HG03521 (cell line): Measurements from ENCODE around the gene HCRT.
"Not testable (repeated sequence)": the region's sequence is repeated elsewhere in the genome, so short reads cannot be mapped to it uniquely, and the experiment has no call there.

Experiments used
- ATAC-seq: cut with Tn5 transposase; IDR thresholded peaks from one replicate; pipeline ENCODE4 v1.9.1; 2021; ENCODE audit warnings: mild to moderate bottlenecking, moderate library complexity; ENCODE audit not compliant: unreplicated experiment

The HCRT gene

DNA sequence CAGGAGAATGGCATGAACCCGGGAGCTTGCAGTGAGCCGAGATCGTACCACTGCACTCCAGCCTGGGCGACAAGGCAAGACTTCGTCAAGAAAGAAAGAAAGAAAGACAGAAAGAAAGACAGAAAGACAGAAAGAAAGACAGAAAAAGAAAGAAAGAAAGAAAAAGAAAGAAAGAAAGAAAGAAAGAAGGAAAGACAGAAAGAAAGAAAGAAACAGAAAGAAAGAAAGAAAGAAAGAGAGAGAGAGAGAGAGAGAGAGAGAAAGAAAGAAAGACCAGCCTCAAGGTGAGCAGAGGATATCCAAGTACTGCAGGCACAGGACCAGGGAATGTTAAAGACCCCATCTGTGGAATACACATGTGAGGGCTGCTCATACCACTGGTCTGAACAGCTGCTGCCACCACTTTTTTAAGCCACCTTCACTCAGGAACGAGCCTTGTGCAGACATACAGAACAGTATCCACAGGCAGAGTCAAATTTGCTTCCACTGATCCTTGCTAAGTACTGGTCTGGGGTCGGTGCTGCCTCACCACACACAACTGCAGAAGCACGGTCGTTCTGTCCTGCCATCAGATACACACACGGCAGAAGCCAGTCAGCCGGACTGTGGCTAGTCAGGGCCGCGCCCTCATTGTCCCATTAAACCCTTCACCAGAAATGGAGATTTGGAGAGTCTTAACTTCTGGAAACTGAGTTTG is 38.2 kb downstream of the HCRT start:
- no peak for ATAC-seq

DNA sequence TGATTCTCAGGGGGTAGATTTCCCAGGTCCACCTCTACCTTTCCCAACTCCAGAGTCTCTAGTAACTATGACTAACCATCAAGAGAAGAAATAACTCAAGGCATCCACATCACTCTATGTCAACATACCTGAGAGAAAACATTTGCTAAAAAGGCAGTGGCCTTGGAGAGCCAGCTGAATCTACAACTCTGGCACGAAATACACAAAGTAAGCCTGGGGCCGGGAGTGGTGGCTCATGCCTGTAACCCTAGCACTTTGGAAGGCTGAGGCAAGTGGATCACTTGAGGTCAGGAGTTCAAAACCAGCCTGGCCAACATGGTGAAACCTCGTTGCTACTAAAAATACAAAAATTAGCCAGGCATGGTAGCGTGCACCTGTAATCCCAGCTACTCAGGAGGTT is 42.1 kb downstream of the HCRT start:
- not testable (repeated sequence) for ATAC-seq

DNA sequence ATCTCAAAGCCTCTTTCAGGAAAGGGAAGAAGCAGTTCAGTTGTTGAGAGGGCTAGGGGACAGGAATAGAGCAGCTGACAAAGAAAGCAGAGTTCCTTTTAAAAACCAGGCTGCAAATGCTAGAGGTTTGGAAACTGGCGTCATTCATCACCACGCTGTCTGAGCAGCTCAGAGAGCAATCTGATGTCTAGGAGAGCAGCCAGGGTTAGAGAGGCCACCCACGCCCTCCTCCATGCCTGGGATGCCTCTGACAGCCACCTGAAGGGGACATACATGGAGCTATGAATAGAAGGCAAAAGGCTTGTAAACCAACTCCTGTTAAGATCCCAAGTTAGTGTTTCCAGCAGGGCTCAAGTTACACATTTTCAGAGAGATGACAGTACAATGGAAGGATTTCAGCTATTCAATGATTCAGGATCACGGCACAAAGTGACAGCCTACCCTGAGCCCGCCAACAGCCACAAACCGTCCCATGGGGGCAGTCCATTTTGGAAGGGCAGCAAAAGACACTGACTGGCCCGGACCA is 42.8 kb downstream of the HCRT start:
- ATAC-seq = no peak

DNA sequence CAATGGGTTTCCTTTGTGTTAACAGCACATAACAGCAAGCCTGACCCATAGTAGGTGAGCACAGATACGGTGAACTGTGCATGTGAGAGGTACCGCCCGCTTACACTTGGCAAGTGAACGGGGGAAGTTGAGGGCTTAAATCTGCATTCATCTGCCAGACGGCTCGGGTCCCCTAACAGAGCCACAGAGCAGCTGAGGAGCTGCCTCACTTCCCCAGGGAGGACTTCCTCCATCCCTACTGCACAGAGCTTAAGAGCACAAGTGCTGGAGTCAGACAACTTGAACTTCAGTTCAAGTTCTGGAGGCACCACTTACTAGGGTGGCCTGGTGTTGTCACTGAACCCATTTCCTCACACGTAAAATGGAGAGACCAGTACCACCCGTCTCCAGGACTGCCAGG is 43.9 kb downstream of the HCRT start:
- ATAC-seq = no peak

DNA sequence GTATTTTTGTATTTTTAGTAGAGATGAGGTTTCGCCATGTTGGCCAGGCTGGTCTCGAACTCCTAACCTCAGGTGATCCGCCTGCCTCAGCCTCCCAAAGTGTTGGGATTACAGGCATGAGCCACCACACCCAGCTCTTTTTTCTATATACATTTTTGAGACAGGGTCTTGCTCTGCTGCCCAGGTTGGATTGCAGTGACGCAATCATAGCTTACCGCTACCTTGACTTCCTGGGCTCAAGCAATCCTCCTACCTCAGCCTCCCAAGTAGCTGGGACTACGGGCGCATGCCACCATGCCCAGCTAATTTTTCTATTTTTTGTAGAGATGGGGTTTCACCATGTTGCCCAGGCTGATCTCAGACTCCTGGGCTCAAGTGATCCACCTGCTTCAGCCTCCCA is 44.6 kb downstream of the HCRT start:
- not testable (repeated sequence) for ATAC-seq

DNA sequence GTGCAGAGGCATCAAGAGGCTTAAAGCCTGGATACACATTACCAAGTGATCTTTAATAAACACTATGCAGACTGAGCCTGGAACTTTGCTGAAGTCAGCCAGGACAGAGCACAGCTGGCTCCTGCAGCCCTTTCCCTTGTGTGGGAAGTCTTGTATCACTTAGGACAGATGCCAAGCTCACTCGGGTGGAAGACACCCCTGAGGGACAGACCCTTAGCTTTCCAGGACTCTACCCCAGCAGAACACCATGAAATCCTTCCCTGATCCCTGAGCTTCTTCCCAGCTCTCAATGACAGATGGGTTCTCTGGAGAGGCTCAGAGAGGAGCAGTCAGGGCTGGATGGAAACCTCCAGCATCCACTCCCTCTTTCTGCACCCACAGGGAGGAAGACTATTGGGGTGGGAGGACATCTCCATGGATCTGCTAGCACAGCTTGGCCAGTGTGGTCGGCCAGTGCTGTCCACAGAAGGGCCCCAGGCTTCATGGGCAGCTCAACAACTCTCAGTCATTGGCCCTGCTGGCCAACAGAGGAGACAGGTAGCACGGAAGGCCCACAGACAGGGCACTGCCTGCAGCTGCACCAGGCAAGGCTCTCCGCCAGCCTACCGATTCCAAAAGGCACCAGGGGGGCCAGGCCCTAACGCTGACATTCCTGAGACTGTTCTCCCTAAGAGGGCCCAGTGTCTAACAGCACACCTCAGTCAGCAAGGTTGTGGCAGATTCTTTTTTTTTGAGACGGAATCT is 46.3 kb downstream of the HCRT start:
- ATAC-seq = no peak

DNA sequence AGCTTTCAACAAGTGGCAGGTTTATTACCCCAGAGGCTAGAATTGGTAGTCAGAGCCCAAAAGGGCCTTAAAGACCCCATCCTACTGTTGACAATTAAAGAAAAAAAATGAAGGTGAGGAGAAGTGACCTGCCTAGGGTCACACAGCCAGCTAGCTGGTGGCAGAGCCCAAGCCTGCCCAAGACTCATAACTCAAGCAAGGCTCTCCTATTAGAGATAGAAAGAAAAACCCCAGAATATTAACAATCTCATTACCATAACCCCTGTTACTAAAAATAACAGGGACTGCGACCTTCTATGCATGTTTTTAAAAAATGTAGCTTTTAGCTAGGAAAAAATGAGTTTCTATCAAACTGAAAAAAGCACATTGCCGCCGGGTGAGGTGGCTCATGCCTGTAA is 48.6 kb downstream of the HCRT start:
- ATAC-seq = no peak

DNA sequence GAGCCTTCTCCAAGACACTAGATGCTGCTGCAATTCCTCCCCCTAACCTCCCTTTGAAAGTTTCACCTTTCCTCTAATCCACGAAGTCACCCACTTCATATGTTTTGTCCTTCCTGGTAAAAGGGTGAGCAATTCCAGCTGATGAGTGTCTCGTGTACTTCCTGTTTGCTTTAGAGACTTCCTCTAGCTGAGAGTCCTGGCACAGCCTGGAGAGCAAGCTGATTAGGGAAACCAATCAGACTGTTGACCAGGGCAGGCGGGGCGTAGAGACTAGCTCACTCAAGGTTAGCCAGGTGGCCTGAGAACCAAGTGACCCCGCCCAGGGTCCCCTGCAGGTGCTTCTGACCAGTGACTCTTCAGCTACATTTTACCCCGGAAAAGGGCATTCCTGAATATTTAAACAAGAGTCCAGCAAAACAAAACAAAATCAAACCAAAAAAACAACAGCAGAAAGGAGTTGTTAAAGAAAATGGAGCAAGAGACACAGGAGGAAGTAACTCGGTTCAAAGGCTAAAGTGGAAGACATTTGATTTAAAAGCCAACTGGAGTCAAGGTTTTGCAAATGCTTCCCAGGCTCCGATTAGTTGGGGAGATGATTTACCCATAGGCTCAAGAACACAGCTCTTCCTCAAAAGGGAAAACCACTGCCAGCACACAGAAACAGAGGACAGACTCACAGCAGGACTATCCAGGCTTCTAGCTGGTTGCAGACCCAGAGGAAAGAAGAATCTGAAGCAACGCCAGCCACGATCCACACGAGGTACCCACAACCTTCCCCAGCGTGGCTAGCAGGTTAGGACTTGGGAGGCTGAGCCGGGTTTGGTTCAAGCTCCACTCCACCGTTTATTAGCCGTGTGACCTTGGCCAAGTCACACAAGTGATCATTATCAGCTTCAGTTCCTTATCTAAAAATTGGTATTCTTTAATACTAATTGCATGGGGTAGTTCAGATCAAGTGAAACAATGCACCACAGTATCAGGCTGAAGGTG is 49.3 kb downstream of the HCRT start:
- ATAC-seq = no peak

DNA sequence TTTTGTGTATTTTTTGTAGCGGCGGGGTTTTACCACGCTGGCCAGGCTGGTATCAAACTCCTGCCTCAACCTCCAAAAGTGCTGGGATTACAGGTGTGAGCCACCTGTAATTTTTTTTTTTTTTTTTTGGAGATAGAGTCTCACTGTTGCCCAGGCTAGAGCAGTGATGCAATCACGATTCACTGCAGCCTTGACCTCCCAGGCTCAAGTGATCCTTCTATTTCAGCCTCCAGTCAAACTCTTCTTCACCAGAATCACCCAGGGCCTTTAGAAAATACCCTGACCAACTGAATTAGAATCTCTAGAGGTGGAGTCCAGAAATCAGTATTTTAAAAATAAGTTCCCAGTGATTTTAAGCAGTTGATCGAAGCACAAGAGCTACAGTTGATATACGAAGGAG is 50.1 kb downstream of the HCRT start:
- no peak for ATAC-seq
